Gastrocnemius medialis (tissue), 4 donors: ENCODE measurements around the gene SMCHD1. TPM values are rescaled to one million over a fixed set of nuclear protein-coding genes. Genes with fewer than 3 reads are reported as not detected.
"Not testable (repeated sequence)": the region's sequence is repeated elsewhere in the genome, so short reads cannot be mapped to it uniquely, and the experiment has no call there.

Experiments used
- ATAC-seq, 2 donors: fragments of 150-250 bp; one replicate each; pipeline ENCODE4 v1.9.1; 2016
- DNase-seq, 2 donors: peaks; one replicate each; pipeline ENCODE4 v3.0.0-alpha.2; 2019
- H3K27ac ChIP-seq, 4 donors: fragments of 200-600 bp; sonication (generic); 1 replicate in 1 of 4; 2 replicates in 3 of 4; pipeline ENCODE4 v1.5.1; 2016 to 2018; ENCODE audit warnings: mild to moderate bottlenecking in 2 of 4, moderate library complexity in 1 of 4
- H3K27me3 ChIP-seq, 3 donors: fragments of 200-600 bp; sonication (generic) in 2 of 3; 1 replicate in 1 of 3; 2 replicates in 2 of 3; pipeline versions ENCODE4 v1.5.1 to v1.6.0; 2016 to 2019; ENCODE audit warnings: mild to moderate bottlenecking in 1 of 3, moderate library complexity in 1 of 3
- H3K36me3 ChIP-seq, 2 donors: fragments of 200-600 bp; sonication (generic) in 1 of 2; one replicate each; pipeline ENCODE4 v1.5.1; 2017 to 2018
- H3K4me1 ChIP-seq, 2 donors: fragments of 200-600 bp; sonication (generic) in 1 of 2; one replicate each; pipeline ENCODE4 v1.5.1; 2016 to 2017; ENCODE audit warnings: mild to moderate bottlenecking in 2 of 2
- H3K4me3 ChIP-seq, 4 donors: fragments of 200-600 bp; sonication (generic) in 3 of 4; 1 replicate in 1 of 4; 2 replicates in 3 of 4; pipeline ENCODE4 v1.5.1; 2016 to 2019; ENCODE audit warnings: mild to moderate bottlenecking in 2 of 4
- H3K9me3 ChIP-seq, 3 donors: fragments of 200-600 bp; sonication (generic) in 2 of 3; 1 replicate in 1 of 3; 2 replicates in 2 of 3; pipeline ENCODE4 v1.5.1; 2016 to 2019
- POLR2A ChIP-seq, 2 donors: fragments of 450-650 bp; IDR thresholded peaks; one replicate each; pipeline ENCODE4 v1.6.1; 2017; ENCODE audit warnings: antibody characterized with exemption in 2 of 2, mild to moderate bottlenecking in 2 of 2, moderate library complexity in 2 of 2
- in situ Hi-C, 4 donors: fragments of 200-750 bp; cut with MboI; loops; one replicate each; pipeline versions ENCODE4 v1.15.0 to v1.8.0; 2017; ENCODE audit warnings: low sequenced_read_pairs in 4 of 4
- intact Hi-C: fragments of 100-400 bp; cut with DNase I; formaldehyde crosslinking; loops from one replicate; pipeline ENCODE4 v1.15.1; 2023; ENCODE audit warnings: low total_unique reads
- total RNA-seq, 4 donors: library from RNA; depleted of rRNA; stranded (reverse); fragments of >200 nt; gene quantifications; one replicate each; pipeline versions ENCODE4 v1.1.0 to v1.2.3, GENCODE V29; 2016
- TF ChIP-seq, protein P1 (sequence below), 5 experiments: fragments of 450-650 bp in 3 of 5; fragments of 200-600 bp in 2 of 5; sonication (generic) in 2 of 5; IDR thresholded peaks in 4 of 5; conservative IDR thresholded peaks in 1 of 5; 1 replicate in 4 of 5; 2 replicates in 1 of 5; pipeline ENCODE4 v1.5.1; 2016 to 2019; ENCODE audit warnings: antibody characterized with exemption in 5 of 5, mild to moderate bottlenecking in 3 of 5, moderate library complexity in 3 of 5

Gene SMCHD1
- total RNA-seq, 4 donors from 2014 or later = 16.2 to 43.6 (median 22.7) TPM

DNA sequence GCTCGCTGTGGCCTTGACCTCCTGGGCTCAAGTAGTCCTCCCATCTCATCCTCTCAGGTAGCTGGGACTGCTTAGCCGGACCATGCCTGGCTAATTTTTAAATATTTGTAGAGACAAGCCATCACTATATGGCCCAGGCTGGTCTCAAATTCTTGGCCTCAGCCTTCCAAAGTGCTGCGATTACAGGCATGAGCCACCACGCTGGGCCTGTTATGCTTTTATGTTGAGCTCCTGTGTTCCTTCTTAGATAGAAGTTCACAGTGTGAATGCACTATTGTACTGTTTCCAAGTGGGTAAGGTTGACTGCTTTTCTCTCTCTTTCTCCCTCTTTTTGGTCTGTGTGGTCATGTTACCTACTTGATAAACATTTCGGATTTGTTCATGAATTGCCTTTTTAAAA is 61.9 kb downstream of the SMCHD1 start:
- H3K27ac ChIP-seq = peak overlapping the region; percentile 25 to 70 (median 50)

DNA sequence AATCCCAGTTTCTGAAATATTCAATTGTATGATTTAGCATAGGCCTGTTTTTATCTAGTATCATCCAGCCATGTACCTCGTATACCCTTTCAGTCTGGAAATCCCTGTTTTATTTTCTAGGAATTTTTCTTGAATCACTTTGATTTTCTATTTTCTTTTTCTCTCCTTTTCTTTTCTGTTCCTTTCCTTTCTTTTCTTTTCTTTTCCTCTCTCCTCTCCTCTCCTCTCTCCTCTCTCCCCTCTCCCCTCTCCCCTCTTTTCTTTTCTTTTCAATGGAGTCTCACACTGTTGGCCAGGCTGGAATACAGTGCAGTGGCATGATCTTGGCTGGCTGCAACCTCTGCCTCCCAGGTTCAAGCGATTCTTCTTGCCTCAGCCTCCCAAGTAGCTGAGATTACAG is 63.5 kb downstream of the SMCHD1 start:
- H3K27me3 ChIP-seq = no peaks in the 10 kb centered on the region
- H3K27ac ChIP-seq = no peak overlapping the region
- DNase-seq (no peak), ATAC-seq (no peak)
- H3K4me3 ChIP-seq = no peak overlapping the region
- TF ChIP-seq, protein P1, sequence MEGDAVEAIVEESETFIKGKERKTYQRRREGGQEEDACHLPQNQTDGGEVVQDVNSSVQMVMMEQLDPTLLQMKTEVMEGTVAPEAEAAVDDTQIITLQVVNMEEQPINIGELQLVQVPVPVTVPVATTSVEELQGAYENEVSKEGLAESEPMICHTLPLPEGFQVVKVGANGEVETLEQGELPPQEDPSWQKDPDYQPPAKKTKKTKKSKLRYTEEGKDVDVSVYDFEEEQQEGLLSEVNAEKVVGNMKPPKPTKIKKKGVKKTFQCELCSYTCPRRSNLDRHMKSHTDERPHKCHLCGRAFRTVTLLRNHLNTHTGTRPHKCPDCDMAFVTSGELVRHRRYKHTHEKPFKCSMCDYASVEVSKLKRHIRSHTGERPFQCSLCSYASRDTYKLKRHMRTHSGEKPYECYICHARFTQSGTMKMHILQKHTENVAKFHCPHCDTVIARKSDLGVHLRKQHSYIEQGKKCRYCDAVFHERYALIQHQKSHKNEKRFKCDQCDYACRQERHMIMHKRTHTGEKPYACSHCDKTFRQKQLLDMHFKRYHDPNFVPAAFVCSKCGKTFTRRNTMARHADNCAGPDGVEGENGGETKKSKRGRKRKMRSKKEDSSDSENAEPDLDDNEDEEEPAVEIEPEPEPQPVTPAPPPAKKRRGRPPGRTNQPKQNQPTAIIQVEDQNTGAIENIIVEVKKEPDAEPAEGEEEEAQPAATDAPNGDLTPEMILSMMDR (IDR thresholded peaks at IDR 0.05 in 4 of 5, conservative IDR thresholded peaks at IDR 0.05 in 1 of 5) = no peak
- no peak for TF ChIP-seq POLR2A (IDR thresholded peaks at IDR 0.05)
- peaks cover 0 to 37% of the 10 kb centered on the region in 2 donors for H3K36me3 ChIP-seq
- peaks cover 18 to 32% of the 10 kb centered on the region in 2 donors for H3K4me1 ChIP-seq
- no peaks in the 10 kb centered on the region for H3K9me3 ChIP-seq
- in situ Hi-C loops (no loop called here), intact Hi-C loops (no loop called here)

More for the DNA sequence above, 61.9 kb downstream of the SMCHD1 start:
- in situ Hi-C loops (no loop called here), intact Hi-C loops (no loop called here)
- ATAC-seq = no peak
- peaks cover 18 to 32% of the 10 kb centered on the region in 2 donors for H3K4me1 ChIP-seq
- no peaks in the 10 kb centered on the region for H3K27me3 ChIP-seq
- DNase-seq = no peak
- no peaks in the 10 kb centered on the region for H3K9me3 ChIP-seq
- H3K36me3 ChIP-seq = peaks cover 0 to 29% of the 10 kb centered on the region in 2 donors
- TF ChIP-seq, protein P1 (IDR thresholded peaks at IDR 0.05 in 4 of 5, conservative IDR thresholded peaks at IDR 0.05 in 1 of 5) = no peak
- TF ChIP-seq POLR2A (IDR thresholded peaks at IDR 0.05) = no peak
- H3K4me3 ChIP-seq = no peak overlapping the region

DNA sequence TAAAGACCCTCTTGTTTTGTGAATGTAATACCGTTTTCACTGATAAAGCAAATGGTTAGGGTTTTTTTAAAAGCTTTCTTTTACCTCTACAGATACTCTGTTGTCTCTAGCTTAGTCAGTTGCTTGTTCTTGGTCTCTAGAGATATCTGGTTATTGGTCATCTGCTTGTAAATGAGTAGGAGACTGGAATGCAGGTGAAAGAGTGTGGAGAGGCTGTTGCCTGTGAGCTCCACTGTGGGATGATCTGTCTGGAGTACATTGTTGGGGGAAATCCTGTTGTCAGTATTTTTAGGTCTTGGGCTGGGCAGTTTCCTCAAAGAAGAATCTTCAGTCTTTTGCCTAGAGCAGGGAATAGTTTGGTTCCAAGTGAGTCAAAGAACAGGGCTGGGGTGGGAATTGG is 67.7 kb downstream of the SMCHD1 start:
- H3K36me3 ChIP-seq = peaks cover 0 to 55% of the 10 kb centered on the region in 2 donors
- TF ChIP-seq, protein P1 (IDR thresholded peaks at IDR 0.05 in 4 of 5, conservative IDR thresholded peaks at IDR 0.05 in 1 of 5) = no peak
- TF ChIP-seq POLR2A (IDR thresholded peaks at IDR 0.05) = no peak
- intact Hi-C loops = no loop called here
- no peak overlapping the region for H3K4me3 ChIP-seq
- no peaks in the 10 kb centered on the region for H3K4me1 ChIP-seq
- ATAC-seq (no peak), DNase-seq (no peak)
- no peak overlapping the region for H3K27ac ChIP-seq
- H3K27me3 ChIP-seq = no peaks in the 10 kb centered on the region
- in situ Hi-C loops = no loop called here
- H3K9me3 ChIP-seq = no peaks in the 10 kb centered on the region

DNA sequence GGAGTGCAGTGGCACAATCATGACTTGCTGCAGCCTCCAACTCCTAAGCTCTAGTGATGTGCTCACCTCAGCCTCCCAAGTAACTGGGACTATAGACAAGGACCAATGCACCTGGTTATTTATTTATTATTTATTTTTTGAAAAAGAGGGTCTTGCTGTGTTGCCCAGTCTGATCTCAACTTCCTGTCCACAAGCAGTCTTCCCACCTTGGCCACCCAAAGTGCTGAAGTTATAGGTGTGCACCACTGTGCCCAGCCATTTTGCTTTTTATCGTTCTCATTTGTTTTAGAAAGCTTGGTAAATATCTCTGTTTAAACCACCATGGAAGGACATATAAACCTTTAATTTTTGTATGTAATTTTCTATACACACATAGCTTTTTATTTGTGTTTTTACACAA is 74.2 kb downstream of the SMCHD1 start:
- Histone ChIP-seq H3K9me3 (no peaks in the 10 kb centered on the region), H3K27me3 (no peaks in the 10 kb centered on the region), H3K27ac (no peak overlapping the region), H3K36me3 (peaks cover 4 to 64% of the 10 kb centered on the region in 2 donors), H3K4me3 (no peak overlapping the region), H3K4me1 (no peaks in the 10 kb centered on the region)
- TF ChIP-seq, protein P1 (IDR thresholded peaks at IDR 0.05 in 4 of 5, conservative IDR thresholded peaks at IDR 0.05 in 1 of 5) = no peak
- no peak for TF ChIP-seq POLR2A (IDR thresholded peaks at IDR 0.05)
- intact Hi-C loops = no loop called here
- no peak for ATAC-seq
- in situ Hi-C loops = no loop called here
- DNase-seq = no peak

DNA sequence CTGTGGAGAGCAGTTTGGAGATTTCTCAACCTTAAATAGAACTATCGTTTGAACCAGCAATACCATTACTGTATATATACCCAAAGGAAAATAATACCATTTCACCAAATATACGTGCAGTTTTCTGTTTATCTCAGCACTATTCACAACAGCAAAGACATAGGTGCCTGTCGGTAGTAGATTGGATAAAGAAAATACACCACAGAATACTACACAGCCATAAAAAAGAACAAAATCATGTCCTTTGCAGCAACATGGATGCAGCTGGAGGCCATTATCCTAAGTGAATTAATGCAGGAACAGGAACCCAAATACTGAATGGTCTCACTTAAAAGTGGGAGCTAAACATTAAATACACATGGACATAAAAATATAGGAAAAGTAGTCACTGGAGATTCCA is 81.3 kb downstream of the SMCHD1 start:
- H3K4me1 ChIP-seq = no peaks in the 10 kb centered on the region
- H3K27ac ChIP-seq = no peak overlapping the region
- H3K9me3 ChIP-seq = no peaks in the 10 kb centered on the region
- no peak for ATAC-seq
- intact Hi-C loops (no loop called here), in situ Hi-C loops (no loop called here)
- no peak for DNase-seq
- H3K36me3 ChIP-seq = peaks cover 6 to 70% of the 10 kb centered on the region in 2 donors
- TF ChIP-seq POLR2A (IDR thresholded peaks at IDR 0.05) = no peak
- TF ChIP-seq, protein P1 (IDR thresholded peaks at IDR 0.05 in 4 of 5, conservative IDR thresholded peaks at IDR 0.05 in 1 of 5) = no peak
- H3K27me3 ChIP-seq = no peaks in the 10 kb centered on the region
- no peak overlapping the region for H3K4me3 ChIP-seq

DNA sequence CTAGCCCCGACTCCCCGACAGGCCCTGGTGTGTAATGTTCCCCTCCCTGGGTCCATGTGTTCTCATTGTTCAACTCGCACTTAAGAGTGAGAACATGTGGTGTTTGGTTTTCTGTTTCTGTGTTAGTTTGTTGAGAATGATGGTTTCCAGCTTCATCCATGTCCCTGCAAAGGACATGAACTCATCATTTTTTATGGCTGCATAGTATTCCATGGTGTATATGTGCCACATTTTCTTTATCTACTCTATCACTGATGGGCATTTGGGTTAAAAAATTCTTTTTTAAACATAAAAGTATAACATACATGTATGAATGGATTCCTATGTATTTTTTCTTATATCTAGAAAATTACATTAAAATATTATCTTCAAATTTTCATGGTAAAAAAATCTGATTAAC is 84.6 kb downstream of the SMCHD1 start:
- H3K9me3 ChIP-seq, intact Hi-C loops, H3K27me3 ChIP-seq, H3K27ac ChIP-seq, ATAC-seq, H3K4me1 ChIP-seq, H3K4me3 ChIP-seq, in situ Hi-C loops, DNase-seq: not testable (repeated sequence)
- H3K36me3 ChIP-seq = peaks cover 3 to 69% of the 10 kb centered on the region in 2 donors
